ENCODE results near the gene LRRC36.

- TF ChIP-seq CTCF (IDR thresholded peaks at IDR 0.05 in 8 of 11, conservative IDR thresholded peaks at IDR 0.05 in 3 of 11) (no peak), POLR2AphosphoS5 (IDR thresholded peaks at IDR 0.05) (no peak), POLR2A (IDR thresholded peaks at IDR 0.05) (no peak)
These were observed 16.0 kb downstream of the LRRC36 start for GRCh38 chr16:67342616-67343015.
